HPDE6-E6E7 (cell line): ENCODE data around the gene BAZ2B.

Source experiments
- DNase-seq: peaks from one replicate; pipeline ENCODE4 v3.0.0; 2011; ENCODE audit warnings: missing footprints; ENCODE audit errors: extremely low spot score

Gene BAZ2B

GRCh38 chr2:159584796-159585195 lies 31.6 kb downstream of the BAZ2B start:
- DNase-seq = no peak

- DNase-seq = no peak
These were observed 42.3 kb downstream of the BAZ2B start for GRCh38 chr2:159573846-159574606.

DNA sequence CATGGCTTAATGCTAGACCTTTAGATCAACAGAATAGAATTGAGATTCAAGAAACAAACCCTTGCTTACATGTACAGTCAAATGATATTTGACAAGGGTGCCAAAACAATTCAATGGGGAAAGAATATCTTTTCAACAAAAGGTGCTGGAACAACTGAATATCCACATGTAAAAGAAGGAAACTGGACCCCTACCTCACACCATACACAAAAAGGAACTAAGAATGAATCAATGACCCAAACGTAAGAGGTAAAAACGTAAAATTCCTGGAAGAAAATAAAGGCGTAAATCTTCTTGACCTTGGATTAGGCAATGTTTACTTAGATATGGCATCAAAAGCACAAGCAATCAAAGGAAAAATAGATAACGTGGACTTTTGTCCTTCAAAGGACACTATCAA lies 43.1 kb downstream of the BAZ2B start:
- DNase-seq = no peak

DNA sequence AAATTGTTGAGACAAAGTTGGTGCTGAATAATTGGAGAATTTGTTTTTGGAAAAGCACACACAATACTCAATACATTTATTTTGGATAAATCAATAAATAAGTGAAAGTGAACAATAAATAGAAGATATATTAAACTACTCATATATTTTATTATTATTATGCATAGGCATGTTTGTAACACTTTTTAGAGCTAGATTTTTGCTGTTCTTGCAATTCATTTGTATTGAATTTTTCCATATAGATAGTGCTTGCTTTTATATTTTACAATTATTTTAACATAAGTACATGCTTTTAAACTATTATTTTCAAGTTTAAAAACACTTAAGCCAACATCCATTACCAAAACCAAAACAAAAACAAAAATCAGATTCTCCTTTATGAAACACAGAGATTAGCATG lies 43.9 kb downstream of the BAZ2B start:
- no peak for DNase-seq

DNA sequence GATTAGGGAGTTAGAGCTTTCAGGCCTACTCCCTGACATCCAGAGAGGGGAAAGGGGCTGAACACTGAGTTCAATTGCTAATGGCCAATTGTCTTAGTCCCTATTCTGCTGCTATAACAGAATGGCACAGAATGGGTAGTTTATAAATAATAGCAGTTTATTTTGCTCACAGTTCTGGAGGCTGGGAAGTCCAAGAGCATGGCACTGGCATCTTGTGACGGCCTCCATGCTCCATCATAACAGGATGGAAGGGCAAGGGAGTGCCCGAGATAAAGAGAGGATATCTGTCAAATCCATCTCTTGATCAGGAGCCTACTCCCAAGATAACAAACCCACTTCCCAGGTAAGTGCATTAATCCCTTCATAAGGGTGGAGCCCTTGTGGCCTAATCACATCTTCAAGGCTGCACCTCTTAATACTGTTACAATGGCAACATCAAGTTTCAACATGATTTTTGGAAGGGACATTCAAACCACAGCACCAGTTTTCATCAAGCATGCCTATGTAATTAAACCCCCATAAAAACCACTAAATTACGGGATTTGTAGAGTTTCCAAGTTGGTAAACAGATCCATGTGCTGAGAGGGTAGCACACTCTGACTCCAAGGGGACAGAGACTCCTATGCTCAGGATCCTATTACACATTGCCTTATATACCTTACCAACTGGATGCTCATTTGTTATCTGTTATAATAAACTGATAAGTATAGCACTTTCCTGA lies 44.6 kb downstream of the BAZ2B start:
- no peak for DNase-seq

DNA sequence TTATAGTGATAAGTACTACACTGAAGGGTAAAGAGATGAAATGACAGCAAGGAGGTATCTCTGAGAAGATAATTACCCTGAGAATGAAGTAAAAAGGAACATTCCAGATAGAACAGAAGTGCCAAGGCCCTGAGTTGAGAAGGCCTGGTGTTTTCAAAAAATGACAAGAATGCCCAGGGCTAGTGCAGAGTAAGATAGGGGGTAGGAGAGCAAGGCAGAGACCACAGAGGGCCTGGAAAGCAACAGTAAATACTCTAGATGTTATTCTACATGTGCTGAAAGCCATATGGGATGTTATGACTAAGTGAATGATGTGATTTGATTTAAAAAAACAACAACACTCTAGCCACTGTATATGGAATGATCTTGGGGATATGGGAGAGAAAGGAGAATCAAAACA lies 52.3 kb downstream of the BAZ2B start:
- DNase-seq = no peak

DNA sequence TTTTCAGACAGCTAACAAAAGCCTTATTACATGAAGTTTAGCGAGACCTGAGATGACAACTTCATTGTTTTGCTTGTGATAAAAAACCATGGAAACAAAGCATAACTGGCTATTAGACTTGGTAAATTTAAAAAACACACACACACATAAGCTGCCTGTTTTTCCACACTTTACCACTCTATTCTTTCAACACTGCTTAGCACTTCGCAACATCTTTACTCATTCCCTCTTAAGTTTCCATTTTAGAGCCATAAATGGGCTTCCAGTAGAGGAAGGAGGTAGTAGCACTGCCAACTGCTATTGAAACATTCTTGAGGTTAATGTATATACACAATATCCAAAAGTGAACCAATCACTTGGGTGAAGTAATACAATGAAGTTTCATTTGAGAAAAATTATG lies 54.1 kb downstream of the BAZ2B start:
- no peak for DNase-seq

- no peak for DNase-seq
These were observed 54.6 kb downstream of the BAZ2B start for GRCh38 chr2:159561786-159562185.

- no peak for DNase-seq
These were observed 55.1 kb downstream of the BAZ2B start for GRCh38 chr2:159561242-159561641.

- DNase-seq = no peak
These were observed 57.3 kb downstream of the BAZ2B start for GRCh38 chr2:159559034-159559433.

GRCh38 chr2:159558479-159558878 lies 57.9 kb downstream of the BAZ2B start:
- no peak for DNase-seq

DNA sequence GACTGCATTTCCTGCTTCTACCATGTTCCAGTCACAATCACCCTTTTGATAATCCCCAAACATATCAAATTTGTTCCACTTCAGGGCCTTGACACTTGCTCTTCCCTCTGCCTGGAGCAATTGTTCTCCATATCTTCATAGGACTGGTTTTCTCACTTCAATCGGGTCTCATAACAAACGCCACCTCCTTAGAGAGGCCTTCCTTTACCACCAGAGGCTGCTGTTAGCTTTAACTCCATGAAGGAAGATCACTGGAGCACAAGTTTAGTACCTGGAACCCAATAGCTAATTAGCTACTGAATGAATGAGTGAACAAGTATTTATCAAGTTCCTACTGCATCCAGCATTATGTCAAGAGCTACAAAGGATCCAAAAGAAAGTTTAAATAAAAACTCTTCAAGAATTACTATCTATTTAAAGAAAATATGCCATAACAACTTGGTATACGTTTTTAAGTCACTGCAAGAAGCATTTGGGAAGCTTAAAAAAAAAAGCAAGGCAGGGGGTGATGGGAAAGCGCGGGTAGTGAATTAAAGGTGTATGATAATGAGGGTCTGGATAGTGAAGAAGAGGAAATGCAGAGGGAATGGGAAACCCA lies 58.8 kb downstream of the BAZ2B start:
- DNase-seq = peak; percentile 12

- DNase-seq = no peak
These were observed 60.5 kb downstream of the BAZ2B start for GRCh38 chr2:159555651-159556392.

- DNase-seq = no peak
These were observed 62.6 kb downstream of the BAZ2B start for GRCh38 chr2:159553727-159554126.

- no peak for DNase-seq
These were observed 64.5 kb downstream of the BAZ2B start for GRCh38 chr2:159551806-159552205.

DNA sequence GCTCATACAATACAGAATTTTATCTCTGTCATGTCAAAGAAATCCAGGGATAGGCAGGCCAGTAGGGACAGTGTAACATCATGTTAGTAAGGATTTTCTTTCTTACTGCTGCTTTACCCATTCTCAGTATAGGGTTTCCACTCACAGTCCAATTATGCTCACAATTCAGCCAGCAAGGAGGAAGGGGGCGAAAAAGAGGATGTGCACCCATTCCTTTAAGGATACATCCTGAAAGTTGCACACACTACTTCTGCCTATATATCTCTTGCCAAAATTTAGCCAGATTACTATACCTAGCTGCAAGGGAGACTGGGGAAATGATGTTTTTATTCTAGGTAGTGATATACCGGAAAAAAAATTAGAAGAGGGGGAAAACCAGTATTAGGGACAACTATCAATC lies 66.1 kb downstream of the BAZ2B start:
- DNase-seq = no peak

- no peak for DNase-seq
These were observed 67.1 kb downstream of the BAZ2B start for GRCh38 chr2:159549234-159549633.

DNA sequence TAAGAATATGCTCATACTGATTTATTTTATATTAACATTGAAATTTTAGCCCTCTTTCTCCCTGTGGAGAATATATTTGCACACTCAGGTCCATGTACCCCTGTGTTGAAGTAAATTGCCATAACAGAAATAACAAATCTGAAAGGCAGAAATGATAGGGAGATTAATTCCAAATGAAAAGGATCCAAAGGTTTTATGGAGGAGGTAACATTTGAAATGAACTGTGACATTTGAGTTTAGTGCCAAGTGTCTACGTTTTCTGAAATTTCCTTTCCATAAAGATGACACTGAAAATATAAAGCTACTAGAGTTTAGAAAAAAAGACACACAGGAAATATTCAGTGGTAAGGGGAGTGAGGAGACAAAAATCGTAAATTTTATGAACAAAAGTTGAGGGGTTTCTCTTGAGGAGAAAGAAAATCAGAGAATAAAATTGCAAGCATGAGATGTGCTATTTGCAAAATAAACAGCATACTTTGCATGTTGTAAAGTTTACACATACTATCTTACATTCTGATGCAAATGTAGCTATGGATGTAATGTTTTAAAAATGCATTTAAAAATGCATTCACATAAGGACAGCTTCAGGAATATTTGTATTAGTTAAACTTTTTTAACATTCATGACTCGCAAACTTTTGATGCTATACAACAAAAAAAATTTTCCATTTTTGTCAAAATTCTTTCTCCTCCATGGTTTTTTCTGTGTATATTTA lies 69.5 kb downstream of the BAZ2B start:
- no peak for DNase-seq

GRCh38 chr2:159546039-159546438 lies 70.3 kb downstream of the BAZ2B start:
- no peak for DNase-seq

GRCh38 chr2:159545085-159545484 lies 71.3 kb downstream of the BAZ2B start:
- no peak for DNase-seq

- DNase-seq = no peak
These were observed 74.2 kb downstream of the BAZ2B start for GRCh38 chr2:159542101-159542500.

- DNase-seq = no peak
These were observed 76.6 kb downstream of the BAZ2B start for GRCh38 chr2:159539701-159540100.
